PFSK-1 (cell line): ENCODE measurements around the gene ETS2.

Experiments
- FOXP2 ChIP-seq: optimal IDR thresholded peaks from 2 replicates; pipeline ENCODE3; 2011; ENCODE audit warnings: borderline replicate concordance, control low read depth, inconsistent platforms; ENCODE audit not compliant: insufficient read depth; ENCODE audit errors: extremely low read length, extremely low read depth
- POLR2AphosphoS5 ChIP-seq: IDR thresholded peaks from 2 replicates; pipeline ENCODE4 v1.6.1; 2012; ENCODE audit warnings: low read depth, mild to moderate bottlenecking, control low read depth, low read length, moderate library complexity
- SIN3A ChIP-seq: IDR thresholded peaks from 2 replicates; pipeline ENCODE4 v1.6.1; 2012; ENCODE audit warnings: mild to moderate bottlenecking, low read length, moderate library complexity, borderline replicate concordance; ENCODE audit not compliant: insufficient read depth
- TAF1 ChIP-seq: IDR thresholded peaks from 2 replicates; pipeline ENCODE4 v1.6.1; 2012; ENCODE audit warnings: low read length, control low read depth, borderline replicate concordance; ENCODE audit not compliant: insufficient read depth
- TF ChIP-seq, protein P1 (sequence below), 2 experiments: IDR thresholded peaks; 2 replicates each; pipeline versions ENCODE4 v1.6.1 to v1.8.0; 2011 to 2012; ENCODE audit warnings: low read depth in 2 of 2, low read length in 2 of 2, control low read depth in 1 of 2, inconsistent platforms in 1 of 2, mild to moderate bottlenecking in 1 of 2, moderate library complexity in 1 of 2; ENCODE audit not compliant: insufficient read depth in 1 of 2

ETS2 gene

DNA sequence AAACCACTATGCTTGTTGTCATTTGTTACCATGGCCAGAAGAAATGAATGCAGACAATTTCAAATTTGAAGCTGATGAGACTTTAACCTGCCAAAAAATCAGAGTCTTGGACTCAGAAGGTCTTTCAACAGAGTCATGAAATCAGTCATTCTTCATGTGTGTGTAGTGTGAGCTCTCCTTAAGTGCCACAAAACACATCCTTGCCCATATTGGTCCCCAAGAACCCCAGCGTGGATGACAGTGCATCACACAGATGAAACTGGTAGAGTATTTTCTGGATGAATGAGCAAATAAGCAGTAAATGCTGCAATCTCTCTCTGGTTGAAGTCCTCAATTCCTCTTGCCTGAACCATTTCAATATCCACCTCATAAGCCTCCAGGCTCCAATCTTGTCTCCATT is 28.7 kb upstream of the ETS2 start:
- no peak for TF ChIP-seq FOXP2
- TF ChIP-seq SIN3A = no peak
- TF ChIP-seq, protein P1, sequence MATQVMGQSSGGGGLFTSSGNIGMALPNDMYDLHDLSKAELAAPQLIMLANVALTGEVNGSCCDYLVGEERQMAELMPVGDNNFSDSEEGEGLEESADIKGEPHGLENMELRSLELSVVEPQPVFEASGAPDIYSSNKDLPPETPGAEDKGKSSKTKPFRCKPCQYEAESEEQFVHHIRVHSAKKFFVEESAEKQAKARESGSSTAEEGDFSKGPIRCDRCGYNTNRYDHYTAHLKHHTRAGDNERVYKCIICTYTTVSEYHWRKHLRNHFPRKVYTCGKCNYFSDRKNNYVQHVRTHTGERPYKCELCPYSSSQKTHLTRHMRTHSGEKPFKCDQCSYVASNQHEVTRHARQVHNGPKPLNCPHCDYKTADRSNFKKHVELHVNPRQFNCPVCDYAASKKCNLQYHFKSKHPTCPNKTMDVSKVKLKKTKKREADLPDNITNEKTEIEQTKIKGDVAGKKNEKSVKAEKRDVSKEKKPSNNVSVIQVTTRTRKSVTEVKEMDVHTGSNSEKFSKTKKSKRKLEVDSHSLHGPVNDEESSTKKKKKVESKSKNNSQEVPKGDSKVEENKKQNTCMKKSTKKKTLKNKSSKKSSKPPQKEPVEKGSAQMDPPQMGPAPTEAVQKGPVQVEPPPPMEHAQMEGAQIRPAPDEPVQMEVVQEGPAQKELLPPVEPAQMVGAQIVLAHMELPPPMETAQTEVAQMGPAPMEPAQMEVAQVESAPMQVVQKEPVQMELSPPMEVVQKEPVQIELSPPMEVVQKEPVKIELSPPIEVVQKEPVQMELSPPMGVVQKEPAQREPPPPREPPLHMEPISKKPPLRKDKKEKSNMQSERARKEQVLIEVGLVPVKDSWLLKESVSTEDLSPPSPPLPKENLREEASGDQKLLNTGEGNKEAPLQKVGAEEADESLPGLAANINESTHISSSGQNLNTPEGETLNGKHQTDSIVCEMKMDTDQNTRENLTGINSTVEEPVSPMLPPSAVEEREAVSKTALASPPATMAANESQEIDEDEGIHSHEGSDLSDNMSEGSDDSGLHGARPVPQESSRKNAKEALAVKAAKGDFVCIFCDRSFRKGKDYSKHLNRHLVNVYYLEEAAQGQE (IDR thresholded peaks at IDR 0.05; ENCODE audit: insufficient read depth in 1 of 2, low read depth in 2 of 2, low read length in 2 of 2) = no peak
- TF ChIP-seq POLR2AphosphoS5 = no peak
- no peak for TF ChIP-seq TAF1

DNA sequence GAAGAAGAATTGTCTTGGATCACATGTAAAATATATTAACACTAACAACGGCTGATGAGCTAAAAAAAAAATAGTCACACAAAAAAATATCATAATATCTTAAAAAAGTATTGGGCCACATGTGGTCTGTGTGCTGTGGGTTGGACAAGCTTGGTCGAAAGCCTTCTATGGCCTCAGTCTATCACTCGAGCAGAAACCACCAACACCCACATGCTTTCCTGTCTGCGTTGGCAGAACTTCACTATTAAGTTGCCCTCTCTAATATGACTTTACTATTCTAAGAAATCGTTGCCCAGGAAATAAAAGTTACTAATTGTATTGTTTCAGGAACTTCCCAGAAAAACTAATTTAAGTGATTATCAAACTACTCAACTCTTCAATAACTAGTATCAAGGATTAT is 28.2 kb upstream of the ETS2 start:
- TF ChIP-seq SIN3A (no peak), FOXP2 (no peak), POLR2AphosphoS5 (no peak), TAF1 (no peak)
- TF ChIP-seq, protein P1 (IDR thresholded peaks at IDR 0.05; ENCODE audit: insufficient read depth in 1 of 2, low read depth in 2 of 2, low read length in 2 of 2) = no peak

DNA sequence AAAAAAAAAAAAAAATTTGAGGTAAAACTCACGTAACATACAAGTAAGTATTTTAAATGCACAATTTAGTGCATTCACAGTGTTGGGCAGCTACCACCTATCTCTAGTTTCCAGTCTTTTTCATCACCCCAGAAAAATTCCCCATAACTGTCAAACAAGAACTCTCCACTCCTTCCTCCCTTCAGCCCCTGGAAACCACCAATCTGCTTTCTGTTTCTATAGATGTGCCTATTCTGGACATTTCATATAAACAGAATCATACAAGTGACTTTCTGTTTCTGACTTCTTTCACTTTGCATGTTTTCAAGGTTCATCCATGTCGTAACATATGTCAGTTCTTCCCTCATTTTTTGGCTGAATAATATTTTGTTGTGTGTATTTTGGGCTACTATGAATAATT is 24.9 kb upstream of the ETS2 start:
- no peak for TF ChIP-seq FOXP2
- TF ChIP-seq, protein P1 (IDR thresholded peaks at IDR 0.05; ENCODE audit: insufficient read depth in 1 of 2, low read depth in 2 of 2, low read length in 2 of 2) = no peak
- TF ChIP-seq SIN3A = no peak
- no peak for TF ChIP-seq POLR2AphosphoS5
- no peak for TF ChIP-seq TAF1

DNA sequence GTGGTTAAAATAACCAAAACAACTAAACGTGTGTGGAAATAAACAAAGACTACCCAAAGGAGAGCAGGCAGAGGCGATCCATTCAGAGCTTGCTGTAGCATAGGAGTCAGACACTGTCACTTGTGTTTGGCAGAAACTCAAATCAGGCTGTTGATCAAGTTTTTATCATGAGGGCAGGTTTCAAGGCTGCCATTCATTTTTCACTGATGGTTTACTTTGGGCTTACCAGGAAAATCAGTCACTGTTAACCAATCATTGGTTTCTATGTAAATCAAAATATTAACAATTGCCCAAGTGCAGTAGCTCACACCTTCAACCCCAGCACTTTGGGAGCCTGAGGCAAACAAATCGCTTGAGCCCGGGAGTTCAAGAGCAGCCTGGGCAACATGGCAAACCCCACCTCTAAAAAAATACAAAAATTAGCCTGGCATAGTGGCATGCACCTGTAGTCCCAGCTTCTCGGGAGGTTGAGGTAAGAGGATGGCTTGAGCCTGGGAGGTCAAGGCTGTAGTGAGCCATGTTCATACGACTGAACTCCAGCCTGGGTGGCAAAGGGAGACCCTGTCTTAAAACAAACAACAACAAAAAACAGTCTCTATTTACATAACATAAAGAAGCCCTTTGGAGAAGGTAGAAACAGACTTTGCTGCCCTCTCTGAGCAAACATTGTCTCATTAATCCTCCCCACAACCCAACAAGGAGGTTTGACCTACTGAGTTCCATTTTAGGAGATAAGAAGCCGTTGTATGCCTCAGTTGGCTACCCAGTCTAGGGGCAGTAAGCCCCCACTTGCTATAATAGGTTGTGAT is 21.1 kb upstream of the ETS2 start:
- no peak for TF ChIP-seq POLR2AphosphoS5
- TF ChIP-seq FOXP2 = no peak
- no peak for TF ChIP-seq TAF1
- TF ChIP-seq, protein P1 (IDR thresholded peaks at IDR 0.05; ENCODE audit: insufficient read depth in 1 of 2, low read depth in 2 of 2, low read length in 2 of 2) = no peak
- no peak for TF ChIP-seq SIN3A

DNA sequence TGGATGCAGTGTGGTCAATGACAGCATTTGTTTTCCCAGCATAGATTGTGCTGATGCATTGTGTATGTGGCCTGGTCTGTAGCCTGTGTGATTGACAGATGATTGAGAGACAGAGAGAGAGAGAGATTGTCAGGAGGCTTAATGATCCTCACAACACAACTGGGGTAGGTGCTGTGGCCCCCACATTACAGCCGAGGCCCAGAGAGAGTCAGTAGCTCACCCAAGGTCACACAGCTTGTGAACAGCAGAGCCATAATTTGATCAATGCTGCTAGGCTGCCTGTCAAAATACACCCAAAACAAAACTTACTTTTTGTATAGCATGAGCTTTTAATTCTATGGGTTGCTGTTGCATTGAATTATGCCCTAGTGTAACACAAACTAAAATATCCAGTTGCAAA is 20.2 kb upstream of the ETS2 start:
- TF ChIP-seq, protein P1 (IDR thresholded peaks at IDR 0.05; ENCODE audit: insufficient read depth in 1 of 2, low read depth in 2 of 2, low read length in 2 of 2) = no peak
- TF ChIP-seq POLR2AphosphoS5 (no peak), TAF1 (no peak), SIN3A (no peak), FOXP2 (no peak)
